ENCODE data around the gene ABTB2. TPM values are rescaled to one million over a fixed set of nuclear protein-coding genes. Genes with fewer than 3 reads are reported as not detected.

ABTB2 gene
- total RNA-seq, result 1.0 and 2.5 TPM in 2 replicates

DNA sequence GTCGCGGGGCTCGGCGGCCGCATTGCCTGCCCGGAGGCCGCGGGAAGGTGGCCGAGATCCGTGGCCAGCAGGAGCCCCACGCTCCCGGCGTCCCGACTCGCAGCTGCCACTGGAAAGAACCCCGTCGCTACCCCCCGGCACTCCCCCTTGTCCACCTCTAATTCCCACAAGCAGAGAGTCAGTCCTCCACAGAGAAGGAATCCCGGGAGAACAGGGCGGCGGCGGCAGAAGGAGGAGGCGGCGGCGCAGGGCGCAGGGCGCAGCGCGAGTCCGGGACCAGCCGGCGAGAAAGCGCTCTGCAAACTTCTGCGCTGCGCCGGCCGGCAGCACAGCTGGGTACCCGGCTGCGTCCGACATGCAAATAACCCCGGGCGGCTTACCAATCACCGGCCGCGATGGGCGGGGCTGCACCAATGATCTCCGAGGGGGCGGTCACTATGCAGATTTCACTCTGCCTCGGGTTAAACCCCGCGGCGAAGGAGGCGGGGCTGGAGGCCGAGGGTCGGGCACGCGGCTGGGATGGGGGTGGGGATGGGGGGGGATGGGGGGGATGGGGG lies at the start of gene ABTB2:
Gene ABTB2, minus strand, starts transcription at position 310 of the 557 bp plus-strand sequence.

DNA sequence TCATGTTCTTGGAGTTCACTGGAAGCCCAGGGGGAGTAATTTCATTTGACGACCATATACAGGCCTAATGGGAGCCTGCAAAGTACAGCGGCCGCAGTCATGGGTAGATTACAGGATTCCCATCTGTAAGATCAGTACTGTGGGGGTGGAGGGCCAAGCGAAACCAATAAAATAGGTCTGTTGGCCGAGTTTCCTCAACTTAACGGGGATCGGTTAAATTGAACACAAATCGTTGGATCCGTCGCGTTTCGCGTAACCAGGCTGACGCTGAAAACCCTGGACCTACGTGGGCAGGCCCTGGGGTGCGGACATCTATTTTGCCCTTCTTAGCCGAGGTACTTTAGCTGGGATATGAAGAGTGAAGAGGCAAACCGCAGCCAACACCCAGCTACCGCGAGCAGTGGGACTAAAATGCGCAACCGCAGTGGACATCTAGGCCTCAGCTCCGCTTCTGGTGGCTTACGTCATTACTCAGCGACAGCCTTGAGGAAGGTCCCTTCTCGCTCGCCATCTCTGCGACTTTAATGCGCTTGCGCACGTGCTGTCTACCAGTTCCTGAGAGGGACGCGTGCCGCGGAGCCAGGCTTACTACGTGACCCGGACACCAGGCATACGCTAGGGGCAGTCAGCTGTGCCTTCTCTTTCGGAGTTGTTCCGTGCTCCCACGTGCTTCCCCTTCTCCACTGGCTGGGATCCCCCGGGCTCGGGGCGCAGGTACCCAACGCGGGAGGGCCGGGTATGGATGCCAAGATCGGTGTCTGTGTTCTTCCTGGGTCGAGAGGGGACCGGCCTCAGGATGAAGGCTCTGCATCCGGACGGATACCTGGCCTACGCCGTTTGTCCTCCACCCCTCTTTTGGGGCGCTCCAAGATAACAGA lies 252.5 kb downstream of the ABTB2 start, which contains the start of gene NAT10:
Gene NAT10, plus strand, starts transcription at position 551 of the 878 bp plus-strand sequence. CDS start 2,597 bp downstream, outside the sequence.

Other genes with a start within 250 kb of the ABTB2 start
- gene CAT, start 80.9 kb upstream of the ABTB2 start, total RNA-seq, result 11.6 and 35.5 TPM in 2 replicates
- under 0.01 and 3.2 TPM in 2 replicates for gene ELF5, start 155.8 kb upstream of the ABTB2 start, total RNA-seq

Data from nasal cavity respiratory epithelium epithelial cell of viscerocranial mucosa (primary cell).